PC-9 (cell line): ENCODE measurements around the gene PTPRM.

Source experiments
- CTCF ChIP-seq: fragments of 200-600 bp; sonication (generic); conservative IDR thresholded peaks from 2 replicates; pipeline ENCODE4 v1.6.1; 2017; ENCODE audit warnings: mixed run types, antibody characterized with exemption, mild to moderate bottlenecking, moderate library complexity
- EZH2 ChIP-seq: fragments of 200-600 bp; sonication (generic); IDR thresholded peaks from 2 replicates; pipeline ENCODE4 v1.8.0; 2017; ENCODE audit warnings: antibody characterized with exemption, low read depth

GRCh38 chr18:7677001-7677400 lies 109.9 kb downstream of the PTPRM start:
- TF ChIP-seq CTCF (no peak), EZH2 (no peak)
